PFSK-1 (cell line): ENCODE data around the gene ADGRL4.

Experiments used
- FOXP2 ChIP-seq: optimal IDR thresholded peaks from 2 replicates; pipeline ENCODE3; 2011; ENCODE audit warnings: borderline replicate concordance, control low read depth, inconsistent platforms; ENCODE audit not compliant: insufficient read depth; ENCODE audit errors: extremely low read length, extremely low read depth
- POLR2AphosphoS5 ChIP-seq: IDR thresholded peaks from 2 replicates; pipeline ENCODE4 v1.6.1; 2012; ENCODE audit warnings: low read depth, mild to moderate bottlenecking, control low read depth, low read length, moderate library complexity
- SIN3A ChIP-seq: IDR thresholded peaks from 2 replicates; pipeline ENCODE4 v1.6.1; 2012; ENCODE audit warnings: mild to moderate bottlenecking, low read length, moderate library complexity, borderline replicate concordance; ENCODE audit not compliant: insufficient read depth
- TAF1 ChIP-seq: IDR thresholded peaks from 2 replicates; pipeline ENCODE4 v1.6.1; 2012; ENCODE audit warnings: low read length, control low read depth, borderline replicate concordance; ENCODE audit not compliant: insufficient read depth
- TF ChIP-seq, protein P1 (sequence below), 2 experiments: IDR thresholded peaks; 2 replicates each; pipeline versions ENCODE4 v1.6.1 to v1.8.0; 2011 to 2012; ENCODE audit warnings: low read depth in 2 of 2, low read length in 2 of 2, control low read depth in 1 of 2, inconsistent platforms in 1 of 2, mild to moderate bottlenecking in 1 of 2, moderate library complexity in 1 of 2; ENCODE audit not compliant: insufficient read depth in 1 of 2

DNA sequence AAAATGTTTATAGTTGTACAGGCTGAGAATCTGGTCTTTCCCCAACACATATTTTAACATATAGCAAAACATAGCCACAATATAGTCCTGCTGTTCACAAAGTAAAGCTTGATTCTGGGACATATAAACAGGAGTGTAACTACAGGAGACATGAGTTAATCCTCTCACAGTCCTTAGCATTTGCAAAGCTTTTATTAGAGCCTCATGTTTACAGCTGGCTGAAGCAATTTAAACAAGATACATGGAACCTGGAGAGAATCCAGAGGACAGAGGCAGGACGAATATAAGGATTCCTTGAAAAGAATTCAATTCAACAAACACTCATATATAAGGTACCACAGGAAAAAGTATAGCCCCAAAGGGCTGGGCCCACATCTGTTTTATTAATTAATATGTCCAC lies 163.4 kb downstream of the ADGRL4 start:
- no peak for TF ChIP-seq SIN3A
- TF ChIP-seq, protein P1, sequence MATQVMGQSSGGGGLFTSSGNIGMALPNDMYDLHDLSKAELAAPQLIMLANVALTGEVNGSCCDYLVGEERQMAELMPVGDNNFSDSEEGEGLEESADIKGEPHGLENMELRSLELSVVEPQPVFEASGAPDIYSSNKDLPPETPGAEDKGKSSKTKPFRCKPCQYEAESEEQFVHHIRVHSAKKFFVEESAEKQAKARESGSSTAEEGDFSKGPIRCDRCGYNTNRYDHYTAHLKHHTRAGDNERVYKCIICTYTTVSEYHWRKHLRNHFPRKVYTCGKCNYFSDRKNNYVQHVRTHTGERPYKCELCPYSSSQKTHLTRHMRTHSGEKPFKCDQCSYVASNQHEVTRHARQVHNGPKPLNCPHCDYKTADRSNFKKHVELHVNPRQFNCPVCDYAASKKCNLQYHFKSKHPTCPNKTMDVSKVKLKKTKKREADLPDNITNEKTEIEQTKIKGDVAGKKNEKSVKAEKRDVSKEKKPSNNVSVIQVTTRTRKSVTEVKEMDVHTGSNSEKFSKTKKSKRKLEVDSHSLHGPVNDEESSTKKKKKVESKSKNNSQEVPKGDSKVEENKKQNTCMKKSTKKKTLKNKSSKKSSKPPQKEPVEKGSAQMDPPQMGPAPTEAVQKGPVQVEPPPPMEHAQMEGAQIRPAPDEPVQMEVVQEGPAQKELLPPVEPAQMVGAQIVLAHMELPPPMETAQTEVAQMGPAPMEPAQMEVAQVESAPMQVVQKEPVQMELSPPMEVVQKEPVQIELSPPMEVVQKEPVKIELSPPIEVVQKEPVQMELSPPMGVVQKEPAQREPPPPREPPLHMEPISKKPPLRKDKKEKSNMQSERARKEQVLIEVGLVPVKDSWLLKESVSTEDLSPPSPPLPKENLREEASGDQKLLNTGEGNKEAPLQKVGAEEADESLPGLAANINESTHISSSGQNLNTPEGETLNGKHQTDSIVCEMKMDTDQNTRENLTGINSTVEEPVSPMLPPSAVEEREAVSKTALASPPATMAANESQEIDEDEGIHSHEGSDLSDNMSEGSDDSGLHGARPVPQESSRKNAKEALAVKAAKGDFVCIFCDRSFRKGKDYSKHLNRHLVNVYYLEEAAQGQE (IDR thresholded peaks at IDR 0.05; ENCODE audit: insufficient read depth in 1 of 2, low read depth in 2 of 2, low read length in 2 of 2), result no peak
- no peak for TF ChIP-seq POLR2AphosphoS5
- no peak for TF ChIP-seq TAF1
- TF ChIP-seq FOXP2, result no peak
